Prostate gland (tissue), 2 donors: Measurements from ENCODE around the gene MUC5AC.

Experiments
- CTCF ChIP-seq, 4 experiments: fragments of 200-600 bp in 2 of 4; fragments of 450-650 bp in 2 of 4; sonication (generic) in 2 of 4; IDR thresholded peaks; 1 replicate in 3 of 4; 2 replicates in 1 of 4; pipeline ENCODE4 v1.5.1; 2016 to 2019; ENCODE audit warnings: antibody characterized with exemption in 4 of 4, mild to moderate bottlenecking in 2 of 4, moderate library complexity in 2 of 4
- POLR2A ChIP-seq: fragments of 450-650 bp; IDR thresholded peaks from one replicate; pipeline ENCODE4 v1.6.1; 2016; ENCODE audit warnings: antibody characterized with exemption, mild to moderate bottlenecking
- POLR2AphosphoS5 ChIP-seq: sonication (generic); formaldehyde crosslinking; IDR thresholded peaks from one replicate; pipeline ENCODE4 v1.6.1; 2017; ENCODE audit warnings: antibody characterized with exemption

- TF ChIP-seq POLR2A (no peak), CTCF (IDR thresholded peaks at IDR 0.05) (no peak), POLR2AphosphoS5 (no peak)
Measured at GRCh38 chr11:1108246-1108900, 49.4 kb upstream of the MUC5AC start.
